ENCODE measurements around the gene FGF18.

FGF18 gene

DNA sequence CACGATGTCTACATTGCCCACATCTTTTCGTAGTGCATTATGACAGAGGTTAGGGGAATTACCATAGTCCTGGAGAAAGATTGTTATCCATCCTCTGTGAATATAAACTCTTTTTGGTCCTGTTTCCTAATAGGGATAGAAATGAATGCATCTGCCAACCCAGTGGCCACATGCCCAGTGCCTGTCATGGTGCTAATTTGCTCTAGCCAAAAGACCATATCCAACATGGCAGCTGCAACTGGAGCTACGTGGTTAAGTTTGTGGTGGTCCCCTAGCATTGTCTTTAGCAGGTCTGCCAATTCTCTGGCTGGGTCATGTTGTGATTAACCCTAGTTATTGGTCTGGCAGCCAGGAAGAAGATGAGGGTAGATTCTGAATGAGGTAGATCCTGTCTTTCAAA is 87.5 kb downstream of the FGF18 start:
- H3K4me3 ChIP-seq (ENCODE audit: low read depth, low read length), result no peak overlapping the region
- TF ChIP-seq, protein P1, sequence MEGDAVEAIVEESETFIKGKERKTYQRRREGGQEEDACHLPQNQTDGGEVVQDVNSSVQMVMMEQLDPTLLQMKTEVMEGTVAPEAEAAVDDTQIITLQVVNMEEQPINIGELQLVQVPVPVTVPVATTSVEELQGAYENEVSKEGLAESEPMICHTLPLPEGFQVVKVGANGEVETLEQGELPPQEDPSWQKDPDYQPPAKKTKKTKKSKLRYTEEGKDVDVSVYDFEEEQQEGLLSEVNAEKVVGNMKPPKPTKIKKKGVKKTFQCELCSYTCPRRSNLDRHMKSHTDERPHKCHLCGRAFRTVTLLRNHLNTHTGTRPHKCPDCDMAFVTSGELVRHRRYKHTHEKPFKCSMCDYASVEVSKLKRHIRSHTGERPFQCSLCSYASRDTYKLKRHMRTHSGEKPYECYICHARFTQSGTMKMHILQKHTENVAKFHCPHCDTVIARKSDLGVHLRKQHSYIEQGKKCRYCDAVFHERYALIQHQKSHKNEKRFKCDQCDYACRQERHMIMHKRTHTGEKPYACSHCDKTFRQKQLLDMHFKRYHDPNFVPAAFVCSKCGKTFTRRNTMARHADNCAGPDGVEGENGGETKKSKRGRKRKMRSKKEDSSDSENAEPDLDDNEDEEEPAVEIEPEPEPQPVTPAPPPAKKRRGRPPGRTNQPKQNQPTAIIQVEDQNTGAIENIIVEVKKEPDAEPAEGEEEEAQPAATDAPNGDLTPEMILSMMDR (IDR thresholded peaks at IDR 0.05; ENCODE audit: low read depth, low read length), result no peak
- no peak for DNase-seq (ENCODE audit: low read depth, low spot score)
- in situ Hi-C loops (cut with HindIII; ENCODE audit: low sequenced_read_pairs), result no loop called here
